Vagina (tissue), 2 donors: ENCODE measurements around the gene IGFL4.

Experiments
- CTCF ChIP-seq, 3 experiments: fragments of 450-650 bp in 2 of 3; fragments of 200-600 bp in 1 of 3; sonication (generic) in 1 of 3; IDR thresholded peaks; one replicate each; pipeline ENCODE4 v1.5.1; 2017 to 2019; ENCODE audit warnings: antibody characterized with exemption in 3 of 3, mild to moderate bottlenecking in 2 of 3, moderate library complexity in 2 of 3
- POLR2A ChIP-seq, 2 donors: fragments of 450-650 bp; IDR thresholded peaks; one replicate each; pipeline ENCODE4 v1.6.1; 2017; ENCODE audit warnings: antibody characterized with exemption in 2 of 2, mild to moderate bottlenecking in 2 of 2, moderate library complexity in 2 of 2

- TF ChIP-seq CTCF (IDR thresholded peaks at IDR 0.05) (no peak), POLR2A (IDR thresholded peaks at IDR 0.05) (no peak)
These were observed 20.0 kb downstream of the IGFL4 start for GRCh38 chr19:46020819-46021125.
